ENCODE results near the gene JPH2.
"Not testable (repeated sequence)": the region's sequence is repeated elsewhere in the genome, so short reads cannot be mapped to it uniquely, and the experiment has no call there.

The JPH2 gene

DNA sequence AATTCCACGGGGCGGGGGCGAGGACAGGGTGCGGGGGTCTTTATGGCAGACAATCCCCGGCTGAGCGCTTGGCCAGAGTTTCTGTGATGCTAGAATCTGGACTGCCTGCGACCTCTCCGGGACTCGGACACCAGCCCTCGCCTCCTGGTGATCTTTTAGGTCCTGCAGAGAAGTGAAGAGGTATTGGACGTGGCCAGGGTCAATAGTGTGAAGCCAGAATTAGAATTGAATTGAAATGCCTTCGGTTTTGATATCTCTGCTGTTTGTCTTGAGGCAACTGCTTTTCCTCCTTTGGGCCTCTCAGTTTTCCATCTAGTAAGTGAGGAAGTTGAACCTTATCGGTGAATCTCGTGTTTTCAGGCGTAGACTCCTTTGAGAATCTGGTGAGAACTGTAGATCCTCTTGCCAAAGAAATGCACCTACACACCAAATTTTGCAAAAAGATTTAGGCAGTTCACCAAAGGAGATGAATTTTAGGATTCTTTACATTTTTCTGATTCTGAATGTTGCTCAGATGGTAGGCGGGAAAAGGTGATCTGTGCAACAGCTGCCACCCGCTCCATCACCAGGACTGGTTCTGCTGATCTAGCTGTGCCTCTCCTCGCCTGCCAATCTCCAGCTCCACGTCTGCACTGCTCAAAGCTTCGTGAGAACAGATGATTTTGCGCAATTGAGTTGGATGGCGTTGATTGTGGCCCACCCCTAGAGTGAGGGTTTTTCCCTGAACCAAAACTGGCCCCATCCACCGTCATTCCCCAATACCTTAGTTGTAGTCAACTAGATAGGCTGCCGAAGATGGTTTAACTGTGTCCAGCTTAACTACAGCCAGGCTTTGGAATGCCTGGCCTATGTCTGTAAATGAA is 24.4 kb upstream of the JPH2 start:
- DNase-seq, result no peak

DNA sequence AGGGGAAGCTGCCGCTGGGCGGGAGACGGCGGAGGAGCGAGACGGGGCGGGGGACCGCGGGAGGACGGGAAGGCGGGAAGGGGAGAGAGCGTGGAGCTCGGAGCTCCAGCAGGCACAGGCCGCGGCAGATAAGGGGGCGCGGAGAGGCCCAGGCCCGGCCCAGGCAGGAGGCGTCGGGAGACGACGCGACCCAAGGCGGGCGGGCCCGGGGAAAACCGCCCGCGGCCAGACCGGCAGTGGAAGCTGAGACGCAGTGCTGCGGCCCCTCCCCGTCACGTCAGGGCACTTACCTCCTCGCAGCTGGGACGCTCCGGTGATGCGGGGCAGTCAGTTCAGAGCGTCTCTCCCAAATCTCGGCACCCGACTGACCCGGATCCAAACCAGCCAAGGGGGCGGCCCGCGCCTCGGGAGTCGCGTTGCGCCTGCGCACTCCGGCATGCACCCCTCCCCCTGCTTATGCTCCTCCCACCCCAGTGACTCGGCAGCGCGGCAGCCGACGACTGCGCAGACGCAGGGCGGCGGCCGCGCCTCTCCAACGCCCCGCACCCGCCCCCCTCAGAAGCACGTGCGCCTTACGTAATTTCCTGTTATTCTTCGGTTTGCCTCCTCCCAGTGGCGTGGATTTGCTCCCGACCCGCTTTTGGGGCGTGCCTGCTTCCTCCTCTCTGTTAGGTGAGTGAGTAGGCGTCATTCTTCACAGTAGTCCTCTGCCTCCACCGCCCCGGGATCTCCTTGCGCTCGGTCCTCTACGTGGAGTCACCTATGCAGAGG is 23.6 kb upstream of the JPH2 start, which contains the start of gene OSER1:
TSS of gene OSER1 (minus strand) at position 366 of the 771 bp plus-strand sequence. CDS start 3,814 bp downstream, outside the sequence.
- DNase-seq, result peak; percentile 96

DNA sequence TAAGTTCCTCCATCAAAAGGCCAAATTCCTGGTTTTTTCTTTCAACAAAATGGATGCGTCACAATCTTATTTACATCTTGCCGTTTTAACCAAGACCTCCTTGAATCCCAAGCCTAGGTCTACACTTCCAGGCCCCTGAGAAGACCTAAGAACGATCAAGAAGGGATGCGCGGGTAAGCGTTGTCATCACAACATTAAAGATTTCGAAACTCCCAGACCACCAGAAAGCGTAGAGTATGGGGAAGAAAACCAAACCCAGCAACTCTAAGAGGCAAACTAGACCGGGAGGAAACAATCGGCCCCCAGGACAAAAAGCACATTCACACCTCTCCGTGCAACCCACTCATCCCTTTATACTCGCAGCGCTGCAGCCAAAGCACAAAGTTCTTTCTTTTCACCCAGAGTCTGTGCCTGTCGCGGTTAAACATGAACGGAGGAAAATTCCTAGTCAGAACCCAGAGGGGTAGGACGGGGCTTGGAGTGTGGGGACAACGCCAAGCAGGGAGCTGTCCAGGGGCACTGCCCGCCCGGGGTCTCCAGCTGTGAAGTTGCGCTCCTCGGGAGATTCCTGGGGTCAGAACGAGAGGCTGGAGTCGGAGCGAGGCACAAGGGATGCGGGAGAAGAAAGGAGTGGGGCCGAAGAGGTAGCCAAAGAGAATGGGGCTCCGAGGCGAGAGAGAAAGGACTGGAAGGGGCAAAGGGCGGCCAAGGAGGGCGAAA is 22.9 kb upstream of the JPH2 start:
- DNase-seq, result no peak

DNA sequence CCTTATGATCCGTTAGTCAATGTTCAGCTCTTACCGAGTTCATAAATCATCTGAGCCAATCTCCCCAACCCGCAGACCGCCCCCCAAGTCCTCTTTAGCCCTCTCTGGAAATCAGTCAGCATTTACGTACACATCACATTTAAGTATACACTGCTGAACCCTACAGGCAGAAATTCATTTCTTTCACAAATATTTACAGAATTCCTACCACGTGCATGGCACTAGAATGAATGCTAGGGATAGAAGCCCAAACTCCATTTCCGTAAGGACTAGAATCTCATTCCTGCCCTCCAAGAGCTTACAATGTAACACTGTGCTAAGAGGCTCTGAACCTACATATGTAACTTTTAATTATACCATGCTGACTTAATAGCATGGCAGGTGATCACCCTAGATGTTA is 21.8 kb upstream of the JPH2 start:
- DNase-seq, result no peak

DNA sequence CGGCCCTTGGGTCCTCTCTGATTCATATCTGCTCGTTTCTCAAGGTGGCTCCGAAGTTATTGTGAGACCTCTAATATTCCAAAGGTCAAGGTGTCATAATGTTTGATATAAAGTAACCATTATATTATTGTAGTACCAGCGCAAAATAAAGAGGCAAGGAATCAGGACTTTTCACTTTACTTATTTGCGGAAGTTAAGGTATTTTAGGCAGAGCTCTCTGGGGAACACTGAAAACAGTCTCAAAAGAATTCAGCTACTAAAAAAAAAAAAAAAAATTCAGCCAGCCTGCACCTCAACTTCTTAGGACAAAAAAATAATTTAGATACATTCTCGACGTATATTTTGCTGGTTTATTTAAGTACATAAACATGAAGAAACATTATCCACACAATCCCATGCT is 21.2 kb upstream of the JPH2 start:
- DNase-seq, result no peak

DNA sequence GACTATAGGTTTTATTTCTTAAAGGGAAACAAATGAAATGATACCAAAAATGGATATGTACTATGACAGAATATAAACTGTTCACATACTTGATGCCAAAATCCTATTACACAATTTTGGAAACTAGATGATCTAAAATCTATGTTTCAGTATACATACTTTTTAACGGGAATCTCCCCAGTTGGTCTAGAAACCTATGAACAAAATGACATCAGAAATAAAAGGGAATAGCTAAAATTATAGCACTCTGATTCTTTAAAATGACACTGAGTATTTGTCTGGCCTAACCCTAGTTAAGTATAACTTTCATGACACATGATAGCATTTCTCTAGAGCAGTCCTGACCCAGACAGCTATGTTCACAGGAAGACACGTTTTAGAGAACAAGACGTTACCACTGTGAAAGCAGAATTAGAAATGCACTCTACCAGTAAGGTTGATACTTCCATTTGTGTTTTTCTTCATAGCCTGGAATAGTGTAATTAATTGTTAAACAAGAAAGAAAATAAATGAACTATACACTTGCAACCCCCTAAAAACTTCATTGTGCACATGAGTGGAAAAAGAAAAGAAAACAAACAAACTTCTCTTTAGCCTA is 20.2 kb upstream of the JPH2 start:
- DNase-seq, result no peak

DNA sequence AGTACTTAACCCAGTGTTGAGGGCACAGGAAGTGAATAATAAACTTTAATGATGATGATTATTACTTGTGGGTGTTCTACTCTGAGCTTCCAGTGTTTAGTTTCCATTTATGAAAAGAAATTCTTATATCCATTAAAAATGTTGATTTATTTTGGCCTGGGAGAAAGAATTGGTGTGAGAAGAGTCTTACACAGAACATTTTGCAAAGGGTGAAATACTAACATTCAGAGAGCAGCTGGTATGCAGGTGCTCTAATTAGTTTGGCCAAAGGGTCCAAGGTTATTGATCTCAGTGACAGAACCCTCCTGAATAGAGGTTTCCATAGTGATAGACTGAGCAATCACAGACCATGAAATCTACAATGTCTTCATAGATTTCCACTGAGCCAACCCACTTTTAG is 19.1 kb upstream of the JPH2 start:
- DNase-seq, result no peak

DNA sequence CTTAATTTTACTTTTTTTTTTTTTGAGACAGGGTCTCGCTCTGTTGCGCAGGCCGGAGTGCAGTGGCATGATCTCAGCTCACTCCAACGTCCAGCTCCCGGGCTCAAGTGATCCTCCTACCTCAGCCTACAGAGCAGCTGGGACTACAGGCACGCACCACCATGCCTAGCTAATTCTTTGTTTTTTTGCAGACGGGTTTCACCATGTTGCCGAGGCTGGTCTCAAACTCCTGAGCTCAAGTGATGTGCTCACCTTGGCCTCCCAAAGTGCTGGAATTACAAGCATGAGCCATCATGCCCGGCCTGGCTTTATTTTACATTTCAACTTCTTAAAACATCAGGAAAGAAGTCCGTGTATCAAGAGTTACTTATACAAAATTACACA is 17.8 kb upstream of the JPH2 start:
- no peak for DNase-seq

DNA sequence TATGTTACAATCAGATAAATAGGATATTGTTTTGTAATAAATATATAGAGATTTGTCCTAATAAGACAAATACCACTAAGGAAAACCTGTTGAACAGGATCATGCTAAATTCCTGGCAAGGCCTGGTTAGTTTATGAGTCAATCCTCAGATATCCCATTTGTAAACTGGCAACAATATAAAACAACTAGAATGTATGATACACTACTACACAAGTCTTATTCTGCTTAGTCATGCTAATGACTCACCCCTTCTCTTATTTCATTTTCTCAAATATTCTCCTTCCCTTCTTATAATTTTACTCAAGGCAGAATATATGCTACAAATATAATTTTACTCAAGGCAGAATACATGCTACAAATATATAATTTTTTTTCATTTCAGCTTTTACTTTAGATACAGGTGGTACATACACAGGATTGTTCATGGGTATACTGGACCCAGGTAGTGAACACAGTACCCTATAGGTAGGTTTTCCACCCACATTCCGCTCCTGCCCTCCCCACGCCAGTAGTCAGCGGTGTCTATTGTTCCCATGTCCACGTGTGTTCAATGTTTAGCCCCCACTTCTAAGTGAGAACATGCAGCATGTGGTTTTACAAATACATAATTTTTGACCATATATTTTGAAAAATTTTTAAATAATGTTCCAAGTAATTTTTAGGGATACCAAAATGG is 17.3 kb upstream of the JPH2 start:
- no peak for DNase-seq

DNA sequence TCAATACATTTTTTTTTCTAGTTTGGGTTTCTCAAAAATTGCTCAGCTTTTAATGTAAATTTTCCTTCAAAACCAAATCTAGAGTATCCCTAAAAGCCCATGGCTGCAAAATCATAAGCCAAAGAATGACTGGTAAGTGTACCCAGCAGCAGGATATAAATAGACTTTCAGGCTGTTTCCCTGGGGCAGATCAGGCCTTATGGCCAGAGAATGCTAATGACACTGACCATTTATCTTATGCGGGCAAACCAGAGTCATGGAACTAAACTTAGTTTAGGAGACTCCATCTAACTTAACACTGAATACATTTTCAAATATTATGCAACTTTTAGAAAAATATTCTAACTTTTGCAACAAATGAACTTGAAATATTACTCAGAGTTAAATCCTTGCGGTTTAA is 16.2 kb upstream of the JPH2 start:
- no peak for DNase-seq

DNA sequence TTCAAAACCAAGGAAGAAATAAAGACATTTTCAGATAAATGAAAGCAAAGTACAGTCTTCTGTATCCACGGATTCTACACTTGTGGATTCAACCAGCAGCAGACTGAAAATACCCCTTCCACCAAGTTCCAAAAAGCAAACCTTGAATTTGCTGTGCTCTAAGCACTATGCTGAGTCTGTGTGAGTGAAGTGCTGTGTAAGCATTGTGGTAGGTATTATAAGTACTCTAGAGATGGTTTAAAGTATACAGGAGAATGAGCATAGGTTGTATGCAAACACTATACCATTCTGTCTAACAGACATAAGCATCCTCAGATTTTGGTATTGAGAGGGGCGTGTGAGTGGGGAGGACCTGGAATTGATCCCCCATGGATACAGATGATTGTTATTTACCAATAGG is 14.0 kb upstream of the JPH2 start:
- DNase-seq, result no peak

DNA sequence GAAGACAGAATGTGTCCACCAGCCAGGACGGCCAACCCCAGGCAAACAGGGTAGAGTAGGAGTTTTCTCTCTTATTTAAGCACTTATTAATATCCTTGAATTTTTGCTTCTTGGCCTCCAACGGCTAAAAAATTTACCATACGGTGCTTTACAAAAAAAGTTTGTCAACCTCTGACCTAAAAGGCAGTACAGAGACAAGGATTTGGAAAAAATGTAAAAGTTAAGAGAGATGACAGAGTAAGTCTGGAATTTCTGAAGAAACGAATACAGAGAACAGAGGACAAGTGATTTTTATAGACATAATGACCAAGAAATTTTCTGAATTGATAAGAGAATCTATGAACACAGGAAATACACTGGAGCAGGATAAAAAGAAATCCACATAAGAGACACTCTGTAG is 13.4 kb upstream of the JPH2 start:
- no peak for DNase-seq

DNA sequence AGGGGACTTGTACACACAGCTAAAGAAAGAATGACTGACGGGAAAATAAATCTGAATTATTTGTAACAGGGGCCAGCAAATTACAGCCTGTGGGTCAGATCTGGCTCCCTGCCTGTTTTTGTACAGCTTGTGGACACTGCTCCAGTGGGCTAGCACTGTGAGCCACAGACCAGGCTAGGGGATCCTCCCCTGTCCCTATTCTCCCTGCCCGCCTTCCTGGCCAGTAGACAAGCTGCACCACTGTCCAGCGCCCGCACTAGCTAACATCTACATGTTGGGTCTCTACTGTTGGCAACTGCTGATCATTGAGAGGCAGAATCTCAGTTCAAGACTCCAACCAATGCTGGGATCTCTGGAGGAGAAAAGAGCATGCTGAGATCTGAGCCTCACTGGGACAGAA is 12.9 kb upstream of the JPH2 start:
- DNase-seq, result no peak

DNA sequence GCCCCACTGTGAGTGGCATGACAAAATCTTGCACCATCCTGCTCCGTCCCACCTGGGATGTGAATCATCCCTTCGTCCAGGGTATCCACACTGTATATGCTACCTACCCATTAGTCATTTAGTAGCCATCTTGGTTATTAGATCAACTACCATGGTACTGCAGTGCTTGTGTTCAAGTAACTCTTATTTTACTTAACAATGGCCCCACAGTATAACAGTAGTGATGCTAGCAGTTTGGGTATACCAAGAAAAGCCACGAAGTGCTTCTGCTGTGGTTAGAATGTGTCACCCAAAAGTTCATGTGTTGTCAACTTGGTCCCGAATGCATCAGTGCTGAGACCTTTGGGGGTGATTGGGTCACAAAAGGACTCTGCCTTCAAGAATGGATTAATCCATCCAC is 11.9 kb upstream of the JPH2 start:
- DNase-seq, result no peak

DNA sequence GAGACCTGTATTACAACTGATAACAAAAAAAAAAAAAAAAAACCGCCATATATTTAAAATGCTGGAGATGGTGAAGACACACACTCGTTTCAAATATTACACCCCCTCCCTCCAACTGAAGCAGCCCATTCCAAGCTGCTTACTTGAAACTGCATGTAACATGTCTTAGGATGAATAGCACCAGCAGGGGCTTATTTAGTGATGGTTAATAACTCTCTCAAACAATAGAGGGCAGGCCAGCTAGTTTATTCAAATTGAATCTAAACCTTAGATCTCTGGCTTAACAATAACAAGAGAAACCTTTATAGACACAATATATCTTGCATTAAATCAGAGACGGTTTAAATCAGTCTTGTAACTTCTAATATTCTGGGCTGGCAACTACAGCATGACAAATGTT is 9.3 kb upstream of the JPH2 start:
- no peak for DNase-seq

DNA sequence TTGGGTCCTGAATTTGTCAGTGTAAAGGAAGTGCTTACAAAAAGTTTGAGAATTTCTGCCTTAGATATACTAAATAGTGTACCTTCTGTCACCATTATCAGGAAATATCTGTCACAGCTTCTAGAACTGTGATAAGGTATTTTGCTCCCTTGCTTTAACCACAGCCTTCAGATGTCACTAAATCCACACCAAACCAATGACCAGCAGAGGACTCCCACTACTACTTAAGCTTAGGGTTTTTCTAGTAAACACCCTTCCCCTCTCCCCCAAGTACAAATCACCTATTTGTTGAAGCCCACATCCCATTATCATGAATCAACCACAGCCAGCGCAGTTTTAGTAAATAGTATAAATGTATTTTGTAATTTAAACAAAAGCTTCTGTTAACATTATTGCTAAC is 8.6 kb upstream of the JPH2 start:
- no peak for DNase-seq

DNA sequence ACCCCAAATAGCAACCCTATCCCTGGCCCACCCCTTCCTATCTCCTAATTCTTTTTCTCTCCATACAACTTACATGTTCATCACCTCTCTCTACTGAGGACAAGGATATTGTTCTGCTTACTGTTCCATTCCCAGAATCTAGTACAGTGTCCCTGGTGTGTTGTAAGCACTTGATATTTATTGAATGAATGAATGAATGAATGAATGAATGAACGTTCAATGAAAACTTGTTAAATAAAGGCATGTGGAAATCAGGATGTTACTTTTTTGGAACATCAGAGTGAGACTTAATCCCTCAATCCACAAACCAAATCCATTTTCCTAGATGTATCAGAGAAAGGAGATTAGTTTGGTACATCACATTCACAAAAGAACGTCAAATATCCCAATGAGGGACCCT is 6.8 kb upstream of the JPH2 start:
- DNase-seq, result no peak

DNA sequence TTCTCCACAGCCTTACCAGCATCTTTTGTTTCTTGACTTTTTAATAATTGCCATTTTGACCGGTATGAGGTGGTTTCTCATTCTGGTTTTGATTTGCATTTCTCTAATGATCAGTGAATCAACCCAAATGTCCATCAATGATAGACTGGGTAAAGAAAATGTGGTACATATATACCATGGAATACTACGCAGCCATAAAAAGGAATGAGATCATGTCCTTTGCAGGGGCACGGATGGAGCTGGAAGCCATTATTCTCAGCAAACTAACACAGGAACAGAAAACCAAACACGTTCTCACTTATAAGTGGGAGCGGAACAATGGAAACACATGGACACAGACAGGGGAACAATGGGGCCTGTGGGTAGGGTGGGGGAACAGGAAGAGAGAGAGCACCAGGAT is 4.7 kb upstream of the JPH2 start:
- not testable (repeated sequence) for DNase-seq

DNA sequence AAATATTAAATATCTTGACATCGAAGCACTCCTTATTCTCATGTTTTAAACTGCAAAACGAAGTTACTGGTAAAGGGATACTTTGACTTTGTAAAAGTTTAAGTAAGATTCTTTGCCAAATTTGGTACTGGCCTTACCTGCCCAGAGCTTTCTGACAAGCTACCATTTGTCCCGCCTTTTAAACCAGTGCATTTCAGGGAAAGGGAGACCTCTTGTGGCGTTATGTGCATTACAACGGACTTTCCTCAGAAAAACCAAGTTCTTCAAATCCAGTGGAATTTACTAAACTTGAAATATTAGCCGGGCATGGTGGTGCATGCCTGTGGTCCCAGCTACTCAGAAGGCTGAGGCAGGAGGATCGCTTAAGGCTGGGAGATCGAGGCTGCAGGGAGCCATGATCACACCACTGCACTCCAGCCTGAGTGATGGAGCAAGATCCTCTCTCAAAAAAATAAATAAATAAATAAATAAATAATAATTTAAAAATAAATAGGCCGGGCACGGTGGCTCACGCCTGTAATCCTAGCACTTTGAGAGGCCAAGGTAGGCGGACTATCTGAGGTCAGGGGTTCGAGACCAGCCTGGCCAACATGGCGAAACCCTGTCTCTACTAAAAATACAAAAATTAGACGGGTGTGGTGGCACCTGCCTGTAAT is 3.3 kb upstream of the JPH2 start:
- peak; percentile 20 for DNase-seq

DNA sequence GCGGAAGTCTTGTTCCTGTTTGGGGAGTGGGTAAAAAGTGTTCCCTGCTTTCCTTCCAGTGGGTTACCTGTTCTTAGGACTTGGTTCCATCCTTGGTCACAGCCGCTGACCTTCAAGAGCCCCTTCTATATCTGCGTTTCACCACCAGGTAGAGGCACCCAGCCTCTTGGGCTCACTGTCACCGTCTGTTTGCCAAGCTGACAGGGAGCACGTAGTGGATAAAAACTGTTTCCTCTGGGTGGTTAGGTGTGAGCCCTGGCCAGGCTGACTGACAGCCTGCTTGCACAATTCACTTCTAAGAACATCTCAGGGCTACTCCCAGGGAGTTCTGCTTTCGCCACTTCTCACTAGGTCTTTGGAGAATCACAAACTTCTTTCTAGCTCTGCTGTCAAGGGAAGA is 1.8 kb upstream of the JPH2 start:
- no peak for DNase-seq

DNA sequence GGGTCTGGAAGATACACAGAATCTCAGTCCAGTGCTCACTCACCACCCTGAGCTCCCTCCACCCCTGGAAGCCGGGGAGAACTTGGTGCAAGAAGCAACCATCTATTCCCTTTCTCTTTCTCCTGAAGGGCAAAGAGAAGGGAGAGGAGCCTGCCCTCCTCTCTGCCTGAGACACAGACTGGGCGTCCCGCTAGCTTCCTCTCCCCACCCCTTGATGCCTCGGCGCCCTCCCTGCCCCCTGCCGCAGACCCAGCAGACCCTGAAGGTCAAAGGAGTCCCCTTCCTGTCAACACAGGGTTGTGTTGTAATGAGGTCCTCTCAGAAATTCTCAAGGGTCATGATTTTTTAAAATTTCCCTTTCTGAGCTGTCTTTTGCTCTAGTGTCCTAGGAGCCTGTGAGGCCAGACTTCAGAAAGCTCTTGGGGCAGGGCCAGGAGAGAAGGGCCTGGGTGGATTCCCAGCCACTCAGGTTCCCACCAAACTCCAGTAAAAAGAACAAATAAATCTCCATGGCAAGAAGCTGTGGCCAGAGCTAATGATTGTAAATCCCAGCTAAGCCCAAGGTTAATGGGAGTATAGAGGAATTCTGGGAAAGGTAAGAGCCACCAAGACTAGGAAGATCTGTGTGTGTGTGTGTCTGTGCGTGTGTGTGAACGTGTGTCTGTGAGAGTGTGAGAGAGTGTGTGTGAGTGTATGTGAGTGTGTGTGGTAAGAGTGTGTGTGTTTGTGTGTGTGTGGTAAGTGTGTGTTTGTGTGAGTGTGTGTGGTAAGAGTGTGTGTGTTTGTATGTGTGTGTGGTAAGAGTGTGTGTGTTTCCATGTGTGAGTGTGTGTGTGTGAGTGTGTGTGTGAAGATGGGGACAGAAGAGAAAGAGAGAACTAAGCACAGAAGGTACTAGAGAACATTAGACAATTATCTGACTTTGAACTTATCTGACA is 1.1 kb upstream of the JPH2 start:
- DNase-seq, result no peak

All from NCI-H1092 (cell line).